Peyer's patch (tissue), 4 donors: ENCODE results near the gene RNF208. TPM values are rescaled to one million over a fixed set of nuclear protein-coding genes. Genes with fewer than 3 reads are reported as not detected.

Experiments
- DNase-seq, 3 donors: peaks; one replicate each; pipeline ENCODE4 v3.0.0-alpha.2; 2017 to 2019
- H3K27ac ChIP-seq, 4 donors: fragments of 200-600 bp; sonication (generic); one replicate each; pipeline ENCODE4 v1.5.1; 2016 to 2019
- H3K27me3 ChIP-seq, 2 donors: fragments of 200-600 bp; sonication (generic); one replicate each; pipeline ENCODE4 v1.5.1; 2019
- H3K36me3 ChIP-seq, 3 donors: fragments of 200-600 bp; sonication (generic); one replicate each; pipeline ENCODE4 v1.5.1; 2016 to 2019
- H3K4me1 ChIP-seq, 4 donors: fragments of 200-600 bp; sonication (generic); one replicate each; pipeline ENCODE4 v1.5.1; 2016 to 2019
- H3K4me3 ChIP-seq, 4 donors: fragments of 200-600 bp; sonication (generic); 1 replicate in 3 of 4; 2 replicates in 1 of 4; pipeline ENCODE4 v1.5.1; 2016 to 2019; ENCODE audit warnings: mild to moderate bottlenecking in 1 of 4
- H3K9me3 ChIP-seq, 4 donors: fragments of 200-600 bp; sonication (generic); one replicate each; pipeline ENCODE4 v1.5.1; 2016 to 2019; ENCODE audit warnings: mild to moderate bottlenecking in 1 of 4
- CTCF ChIP-seq, 6 experiments: fragments of 450-650 bp in 4 of 6; fragments of 200-600 bp in 2 of 6; sonication (generic) in 1 of 6; IDR thresholded peaks; one replicate each; pipeline ENCODE4 v1.5.1; 2017 to 2019; ENCODE audit warnings: antibody characterized with exemption in 6 of 6, mild to moderate bottlenecking in 3 of 6, moderate library complexity in 1 of 6
- POLR2A ChIP-seq, 2 donors: fragments of 450-650 bp; IDR thresholded peaks; one replicate each; pipeline ENCODE4 v1.5.1; 2017; ENCODE audit warnings: antibody characterized with exemption in 2 of 2, mild to moderate bottlenecking in 2 of 2, moderate library complexity in 2 of 2
- total RNA-seq, 4 donors: library from RNA; depleted of rRNA; stranded (reverse); fragments of >200 nt; gene quantifications; one replicate each; pipeline ENCODE4 v1.1.0, GENCODE V29; 2016

Gene RNF208
- total RNA-seq, 4 donors from 2014 or later = 4.4 to 5.9 TPM; not detected in 2

GRCh38 chr9:137171149-137171900, 50.7 kb downstream of the RNF208 start:
- H3K4me3 ChIP-seq = no peak overlapping the region
- H3K27ac ChIP-seq = peak overlapping the region in 1 of 4 donors; percentile 49
- H3K4me1 ChIP-seq = peaks cover 6 to 44% (median 18%) of the 10 kb centered on the region in 4 donors
- no peak for DNase-seq
- no peaks in the 10 kb centered on the region for H3K36me3 ChIP-seq
- TF ChIP-seq POLR2A (IDR thresholded peaks at IDR 0.05) (no peak), CTCF (IDR thresholded peaks at IDR 0.05) (no peak)
- H3K27me3 ChIP-seq = peaks cover 0 to 47% of the 10 kb centered on the region in 2 donors
- peaks cover 0 to 3% (median 0%) of the 10 kb centered on the region in 4 donors for H3K9me3 ChIP-seq

DNA sequence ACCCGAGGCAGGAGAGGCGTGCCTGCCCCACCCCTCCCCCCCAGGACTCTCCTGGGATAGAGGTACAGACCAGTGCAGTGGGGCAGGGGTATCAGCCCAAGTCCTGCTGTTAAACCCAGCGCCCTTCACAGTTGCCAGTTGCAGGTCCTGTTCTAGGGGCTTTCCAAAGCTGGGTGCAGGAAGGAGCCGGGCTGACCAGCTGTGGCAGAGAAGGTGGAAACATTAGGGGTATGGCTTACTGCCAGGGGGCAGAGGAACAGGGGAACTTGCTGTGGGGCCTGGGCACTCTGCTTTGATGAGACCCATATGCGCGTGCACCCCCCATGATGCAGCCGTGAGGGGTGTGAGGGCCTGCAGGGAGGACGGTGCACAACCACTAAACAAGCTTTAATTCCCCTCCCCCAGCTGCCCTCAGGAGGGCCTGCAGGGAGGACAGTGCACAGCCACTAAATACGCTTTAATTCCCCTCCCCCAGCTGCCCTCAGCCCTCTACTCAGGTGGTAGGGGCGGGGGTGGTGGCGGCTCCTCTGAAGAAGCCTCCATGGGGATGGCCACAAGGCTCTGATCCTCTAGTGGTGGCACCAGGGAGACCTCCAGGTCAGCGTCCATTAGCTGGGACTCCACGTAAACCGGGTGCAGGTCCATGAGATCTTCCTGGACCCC, 51.4 kb downstream of the RNF208 start:
- Histone ChIP-seq H3K36me3 (no peaks in the 10 kb centered on the region), H3K27ac (peak overlapping the region in 1 of 4 donors; percentile 49), H3K4me1 (peaks cover 6 to 41% (median 18%) of the 10 kb centered on the region in 4 donors), H3K27me3 (peaks cover 0 to 54% of the 10 kb centered on the region in 2 donors), H3K9me3 (peaks cover 0 to 3% (median 0%) of the 10 kb centered on the region in 4 donors), H3K4me3 (no peak overlapping the region)
- TF ChIP-seq POLR2A (IDR thresholded peaks at IDR 0.05) = no peak
- no peak for TF ChIP-seq CTCF (IDR thresholded peaks at IDR 0.05)
- DNase-seq = no peak

Other genes with a start within 250 kb of the RNF208 start
- 10 to 100 TPM in 2 of 4 donors, 1 to 10 TPM in 2; 1.2 to 21.5 (median 7.8) TPM for gene PTGDS, start 244.7 kb downstream of the RNF208 start, total RNA-seq
- gene LCNL1, start 239.2 kb downstream of the RNF208 start, total RNA-seq = under 1 TPM in 2 of 4 donors, not detected in 2; 0.28 to 0.83 TPM
- gene PAXX, start 229.8 kb downstream of the RNF208 start, total RNA-seq = 10 to 100 TPM; 52.3 to 92.4 (median 63.0) TPM
- 1 to 10 TPM in 1 of 4 donors, not detected in 3; 3.3 TPM for gene CLIC3, start 225.7 kb downstream of the RNF208 start, total RNA-seq
- 10 to 100 TPM; 46.4 to 69.0 (median 49.0) TPM for gene ABCA2, start 194.0 kb downstream of the RNF208 start, total RNA-seq
- gene FUT7, start 190.2 kb downstream of the RNF208 start, total RNA-seq = not detected
- 100 to 1,000 TPM in 2 of 4 donors, 10 to 100 TPM in 2; 54.2 to 106 (median 83.8) TPM for gene NPDC1, start 176.1 kb downstream of the RNF208 start, total RNA-seq
- gene ENTPD2, start 168.2 kb downstream of the RNF208 start, total RNA-seq = 10 to 100 TPM in 3 of 4 donors, 1 to 10 TPM in 1; 5.0 to 53.8 (median 28.9) TPM
- gene SAPCD2, start 151.7 kb downstream of the RNF208 start, total RNA-seq = 10 to 100 TPM in 1 of 4 donors, 1 to 10 TPM in 3; 5.6 to 12.4 (median 7.9) TPM
- 10 to 100 TPM in 1 of 4 donors, 1 to 10 TPM in 3; 4.9 to 15.7 (median 6.6) TPM for gene UAP1L1, start 144.7 kb downstream of the RNF208 start, total RNA-seq
- gene MAN1B1, start 135.3 kb downstream of the RNF208 start, total RNA-seq = 10 to 100 TPM; 42.7 to 74.7 (median 61.0) TPM
- gene DPP7, start 107.5 kb downstream of the RNF208 start, total RNA-seq = 100 to 1,000 TPM in 1 of 4 donors, 10 to 100 TPM in 3; 44.7 to 177 (median 76.7) TPM
- not detected for gene GRIN1, start 83.1 kb downstream of the RNF208 start, total RNA-seq
- 10 to 100 TPM; 14.5 to 45.7 (median 34.1) TPM for gene LRRC26, start 52.2 kb downstream of the RNF208 start, total RNA-seq
- not detected for gene TMEM210, start 50.2 kb downstream of the RNF208 start, total RNA-seq
- 100 to 1,000 TPM in 2 of 4 donors, 10 to 100 TPM in 2; 37.7 to 118 (median 78.7) TPM for gene ANAPC2, start 33.7 kb downstream of the RNF208 start, total RNA-seq
- 10 to 100 TPM; 58.6 to 82.0 (median 71.6) TPM for gene SSNA1, start 33.6 kb downstream of the RNF208 start, total RNA-seq
- 100 to 1,000 TPM in 3 of 4 donors, 10 to 100 TPM in 1; 28.1 to 167 (median 130) TPM for gene TPRN, start 21.5 kb downstream of the RNF208 start, total RNA-seq
- 10 to 100 TPM; 11.6 to 33.5 (median 27.6) TPM for gene TMEM203, start 16.6 kb downstream of the RNF208 start, total RNA-seq
- 10 to 100 TPM; 16.3 to 39.2 (median 25.1) TPM for gene NDOR1, start 16.5 kb downstream of the RNF208 start, total RNA-seq
- 1 to 10 TPM in 2 of 4 donors, not detected in 2; 1.3 to 1.9 TPM for gene CYSRT1, start 2.9 kb upstream of the RNF208 start, total RNA-seq
- gene RNF224, start 5.3 kb upstream of the RNF208 start, total RNA-seq = not detected
- gene SLC34A3, start 8.7 kb upstream of the RNF208 start, total RNA-seq = 10 to 100 TPM in 2 of 4 donors, 1 to 10 TPM in 1, not detected in 1; 4.0 to 14.8 (median 13.3) TPM
- gene TUBB4B, start 19.0 kb upstream of the RNF208 start, total RNA-seq = 100 to 1,000 TPM; 174 to 409 (median 322) TPM
- not detected for gene STPG3, start 29.0 kb upstream of the RNF208 start, total RNA-seq
- 10 to 100 TPM; 47.4 to 57.8 (median 50.2) TPM for gene NELFB, start 33.1 kb upstream of the RNF208 start, total RNA-seq
- gene TOR4A, start 55.5 kb upstream of the RNF208 start, total RNA-seq = 10 to 100 TPM; 33.8 to 45.7 (median 39.2) TPM
- gene NRARP, start 80.0 kb upstream of the RNF208 start, total RNA-seq = 10 to 100 TPM; 35.3 to 56.1 (median 43.8) TPM
- 10 to 100 TPM; 38.7 to 82.4 (median 61.6) TPM for gene EXD3, start 200.9 kb upstream of the RNF208 start, total RNA-seq
- gene NOXA1, start 201.2 kb upstream of the RNF208 start, total RNA-seq = 10 to 100 TPM; 28.2 to 37.3 (median 33.2) TPM
- 100 to 1,000 TPM in 2 of 4 donors, 10 to 100 TPM in 2; 26.4 to 143 (median 104) TPM for gene ENTPD8, start 219.1 kb upstream of the RNF208 start, total RNA-seq
- 100 to 1,000 TPM in 3 of 4 donors, 10 to 100 TPM in 1; 47.0 to 135 (median 117) TPM for gene NSMF, start 237.1 kb upstream of the RNF208 start, total RNA-seq